GM12891 (cell line): ENCODE measurements around the gene STK32A.

ENCODE experiments used
- POLR2A ChIP-seq: IDR thresholded peaks from 2 replicates; pipeline ENCODE4 v1.6.1; 2011; ENCODE audit warnings: low read depth, low read length, control low read depth
- POLR2AphosphoS5 ChIP-seq: IDR thresholded peaks from 2 replicates; pipeline ENCODE4 v1.6.1; 2011; ENCODE audit warnings: low read depth, low read length, control low read depth
- SPI1 ChIP-seq: IDR thresholded peaks from 2 replicates; pipeline ENCODE4 v1.6.1; 2011; ENCODE audit warnings: low read depth, low read length, control low read depth
- TAF1 ChIP-seq: IDR thresholded peaks from 2 replicates; pipeline ENCODE4 v1.6.1; 2011; ENCODE audit warnings: low read depth, low read length, control low read depth

DNA sequence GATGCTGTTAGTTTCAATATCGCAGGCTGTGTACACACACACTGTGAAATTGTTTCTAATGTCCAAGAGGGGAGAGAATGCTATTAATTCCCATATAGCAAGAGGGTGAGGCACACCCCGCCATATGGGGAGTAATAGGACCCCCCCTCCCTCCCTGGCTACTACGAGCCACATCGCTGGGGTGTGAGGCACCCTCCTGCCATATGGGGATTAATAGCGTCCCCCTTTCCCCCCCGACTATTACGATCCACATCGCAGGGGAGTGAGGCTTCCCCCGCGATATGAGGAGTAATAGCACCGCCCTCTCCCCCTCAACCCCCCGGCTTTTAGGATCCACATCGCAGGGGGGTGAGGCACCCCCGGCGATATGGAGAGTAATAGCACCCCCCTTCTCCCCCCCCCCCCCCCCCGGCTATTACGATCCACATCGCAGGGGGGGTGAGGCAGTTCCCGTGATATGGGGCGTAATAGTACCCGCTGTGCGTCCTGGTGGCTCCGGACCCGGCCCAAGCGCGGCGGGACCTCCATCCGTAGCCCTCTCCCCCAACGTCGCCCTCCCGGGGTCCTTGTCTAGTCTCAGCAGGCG is 494 bp upstream of the STK32A start:
- TF ChIP-seq POLR2A (no peak), POLR2AphosphoS5 (no peak), SPI1 (no peak), TAF1 (no peak)
